Stomach smooth muscle (tissue), 2 donors: Measurements from ENCODE around the gene SMIM1.

Source experiments
- H3K27ac ChIP-seq: one replicate; pipeline ENCODE4 v1.7.0; 2013; ENCODE audit warnings: mild to moderate bottlenecking, low read length, inconsistent platforms
- H3K27me3 ChIP-seq, 2 donors: one replicate each; pipeline ENCODE4 v1.7.0; 2013; ENCODE audit warnings: low read length in 2 of 2; ENCODE audit not compliant: insufficient read depth in 2 of 2, control insufficient read depth in 1 of 2
- H3K36me3 ChIP-seq, 2 donors: one replicate each; pipeline ENCODE4 v1.7.0; 2013; ENCODE audit warnings: low read length in 2 of 2; ENCODE audit not compliant: control insufficient read depth in 2 of 2, insufficient read depth in 2 of 2
- H3K4me1 ChIP-seq: one replicate; pipeline ENCODE4 v1.7.0; 2013; ENCODE audit warnings: low read length; ENCODE audit not compliant: control insufficient read depth, insufficient read depth
- H3K4me3 ChIP-seq, 2 donors: one replicate each; pipeline ENCODE4 v1.7.0; 2013; ENCODE audit warnings: low read length in 2 of 2
- H3K9ac ChIP-seq, 2 donors: one replicate each; pipeline ENCODE4 v1.7.0; 2013; ENCODE audit warnings: low read length in 2 of 2, mild to moderate bottlenecking in 1 of 2
- H3K9me3 ChIP-seq, 2 donors: one replicate each; pipeline ENCODE4 v1.7.0; 2013; ENCODE audit warnings: low read length in 2 of 2; ENCODE audit not compliant: control insufficient read depth in 2 of 2
- donor health status: healthy.
- donor health status: Pancreatic carcinoma.

SMIM1 gene

DNA sequence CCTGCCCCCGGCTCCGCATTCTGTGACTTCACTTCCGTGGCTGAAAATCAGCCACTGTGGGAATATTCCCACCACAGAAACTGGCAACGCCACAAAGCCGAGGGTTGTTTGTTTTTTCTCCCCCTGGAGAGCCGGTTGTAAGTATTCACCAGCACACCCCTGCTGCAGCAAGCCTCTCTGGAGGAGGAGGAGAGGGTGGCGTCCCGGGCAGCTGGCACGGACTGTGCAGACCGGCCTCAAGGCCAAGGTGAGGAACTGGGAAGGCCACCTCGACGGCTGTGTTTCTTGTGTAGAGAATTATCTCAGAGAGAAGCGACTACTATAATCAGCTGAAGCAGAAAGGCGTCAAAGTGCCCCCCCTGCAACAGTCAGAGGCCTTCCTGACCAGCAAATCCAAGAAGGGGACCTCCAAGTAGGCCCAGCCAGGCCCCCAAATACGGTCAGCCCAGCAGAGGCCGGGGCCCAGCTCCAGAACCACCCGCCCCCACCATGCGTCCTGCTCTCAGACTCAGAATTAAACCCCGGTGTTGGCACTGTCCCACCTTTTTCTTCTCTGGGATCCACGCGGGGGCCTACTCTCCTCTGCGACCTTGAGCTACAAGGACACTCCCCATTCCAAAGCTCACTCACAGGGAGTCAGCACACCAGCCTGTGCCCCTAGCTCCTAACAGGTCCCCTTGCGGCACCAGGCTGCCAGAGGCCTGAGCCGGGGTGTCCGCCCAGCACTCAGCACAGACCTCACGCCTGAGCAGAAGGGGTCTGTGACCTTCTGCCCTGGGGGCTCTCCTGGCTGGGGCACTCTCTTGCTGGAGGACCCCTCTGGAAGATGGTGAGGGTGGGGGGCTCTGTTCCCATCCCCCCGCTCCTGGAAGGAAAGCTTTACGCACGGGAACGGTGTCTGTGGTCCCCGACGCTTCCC, 1.2 kb upstream of the SMIM1 start:
- H3K27ac ChIP-seq, result no peak overlapping the region
- no peaks in the 10 kb centered on the region for H3K9me3 ChIP-seq
- no peaks in the 10 kb centered on the region for H3K36me3 ChIP-seq
- no peaks in the 10 kb centered on the region for H3K27me3 ChIP-seq
- peak overlapping the region; percentile 70 to 74 for H3K4me3 ChIP-seq
- H3K4me1 ChIP-seq, result peaks cover 33% of the 10 kb centered on the region
- H3K9ac ChIP-seq, result peak overlapping the region; percentile 58 to 60

DNA sequence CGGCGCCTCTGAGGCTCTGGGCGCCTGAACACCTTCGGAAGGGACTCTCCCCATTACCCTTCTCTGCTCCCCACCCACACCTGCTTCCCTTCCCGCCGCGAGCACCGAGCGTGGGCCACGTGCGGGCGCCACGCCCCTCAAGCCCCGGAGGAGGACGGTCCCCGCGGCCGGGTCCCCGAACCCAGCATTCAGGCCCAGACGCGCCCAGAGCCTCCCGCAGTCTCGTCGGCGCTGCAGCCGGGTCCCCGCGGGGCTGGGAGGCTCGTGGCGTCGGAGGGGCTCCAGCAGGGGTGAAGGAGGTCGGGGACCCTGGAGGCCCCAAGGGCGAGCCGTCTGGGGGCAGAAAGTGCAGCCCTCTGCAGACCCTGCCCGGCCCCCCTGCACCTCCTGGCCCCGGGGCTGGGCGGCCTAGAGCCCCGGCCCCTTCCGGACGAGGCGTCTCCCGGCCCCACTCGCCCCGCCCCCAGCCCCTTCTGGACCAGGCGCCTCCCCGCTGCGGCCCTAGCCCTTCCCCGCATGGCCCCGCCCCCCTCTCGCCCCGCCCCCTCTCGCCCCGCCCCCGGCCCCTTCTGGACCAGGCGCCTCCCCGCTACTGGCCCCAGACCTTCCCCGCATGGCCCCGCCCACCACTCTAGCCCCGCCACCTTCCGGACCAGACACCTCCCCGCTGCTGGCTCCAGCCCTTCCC, 378 bp upstream of the SMIM1 start:
- H3K4me1 ChIP-seq, result peaks cover 33% of the 10 kb centered on the region

DNA sequence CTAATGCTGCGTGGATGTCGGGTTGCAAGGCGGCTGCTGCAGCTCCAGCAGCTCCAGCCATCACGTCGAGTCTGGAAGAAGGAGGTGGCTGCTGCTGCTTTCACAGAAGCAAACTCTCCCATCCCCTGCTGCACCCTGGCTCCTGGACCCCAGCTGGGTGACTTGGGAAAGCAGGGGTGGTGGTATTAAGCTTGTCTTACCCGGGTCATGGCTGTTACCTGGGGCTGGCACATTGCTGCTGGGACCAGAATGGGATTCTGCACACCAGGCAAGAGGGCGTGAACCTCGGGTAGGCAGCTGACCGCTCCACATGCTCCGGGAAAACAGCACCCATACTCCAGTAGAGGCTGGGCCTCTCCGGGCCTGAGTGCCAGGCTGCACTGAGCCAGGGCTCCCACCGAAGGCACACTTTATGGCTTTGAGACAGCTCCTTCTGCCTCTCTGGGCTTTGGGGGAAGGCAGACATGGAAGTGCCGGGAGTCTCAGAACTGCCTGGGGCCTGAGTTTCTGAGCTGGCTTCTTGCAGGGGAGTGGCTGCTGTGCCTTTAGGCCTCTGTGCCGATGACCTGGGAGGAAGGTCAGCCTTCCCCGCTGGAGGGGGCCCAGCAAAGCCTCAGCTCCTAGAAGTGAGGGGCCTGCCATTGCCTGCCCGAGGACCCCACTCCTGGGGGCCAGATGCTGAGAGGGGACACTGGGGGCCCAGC, 1.2 kb downstream of the SMIM1 start:
- peak overlapping the region in 1 of 2 donors; percentile 71 for H3K4me3 ChIP-seq
- H3K36me3 ChIP-seq, result no peaks in the 10 kb centered on the region
- H3K9ac ChIP-seq, result no peak overlapping the region
- H3K27me3 ChIP-seq, result no peaks in the 10 kb centered on the region
- H3K9me3 ChIP-seq, result no peaks in the 10 kb centered on the region
- H3K4me1 ChIP-seq, result peaks cover 33% of the 10 kb centered on the region
- H3K27ac ChIP-seq, result peak overlapping the region; percentile 58

More for the DNA sequence above, 378 bp upstream of the SMIM1 start:
- H3K9me3 ChIP-seq, result no peaks in the 10 kb centered on the region
- no peaks in the 10 kb centered on the region for H3K36me3 ChIP-seq
- H3K4me3 ChIP-seq, result peak overlapping the region; percentile 70 to 74
- no peak overlapping the region for H3K27ac ChIP-seq
- H3K9ac ChIP-seq, result peak overlapping the region; percentile 58 to 60
- no peaks in the 10 kb centered on the region for H3K27me3 ChIP-seq

DNA sequence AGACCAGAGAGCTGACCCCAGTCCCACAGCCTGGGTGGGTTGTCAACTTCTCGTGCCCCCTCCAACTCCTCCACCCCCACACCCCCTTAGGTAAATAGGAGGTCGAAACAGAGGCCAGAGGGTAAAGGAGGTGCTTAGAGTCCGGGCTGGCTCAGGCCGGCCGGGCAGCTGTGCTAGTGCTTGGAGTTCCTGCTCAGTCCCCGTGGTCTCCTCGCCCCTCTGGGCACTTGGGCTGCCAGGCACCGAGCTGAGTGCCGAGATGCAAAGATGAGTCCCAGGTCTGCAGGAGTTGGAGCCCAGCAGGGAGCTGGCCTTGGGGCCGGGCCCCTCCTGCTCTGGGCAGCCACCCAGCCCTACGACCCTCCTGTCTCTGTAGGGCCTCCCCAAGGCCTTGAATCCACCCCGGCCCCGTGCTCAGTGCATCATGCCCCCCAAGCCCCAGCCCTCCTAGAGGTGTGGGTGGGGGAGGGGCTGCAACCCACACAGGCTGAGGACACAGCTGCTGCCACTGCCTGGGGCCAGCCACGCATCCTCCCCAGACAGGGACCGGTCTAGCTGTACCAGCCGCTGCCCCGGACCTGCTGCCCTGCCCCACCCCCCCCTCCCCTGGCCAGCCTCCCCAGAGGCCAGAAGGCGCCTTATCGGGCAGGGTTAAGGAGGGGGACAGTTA, 1.9 kb downstream of the SMIM1 start:
- Histone ChIP-seq H3K9me3 (no peaks in the 10 kb centered on the region), H3K9ac (no peak overlapping the region), H3K27me3 (no peaks in the 10 kb centered on the region), H3K4me1 (peaks cover 33% of the 10 kb centered on the region), H3K4me3 (no peak overlapping the region), H3K36me3 (peaks cover 5 to 6% of the 10 kb centered on the region in 2 donors), H3K27ac (peak overlapping the region; percentile 58)

DNA sequence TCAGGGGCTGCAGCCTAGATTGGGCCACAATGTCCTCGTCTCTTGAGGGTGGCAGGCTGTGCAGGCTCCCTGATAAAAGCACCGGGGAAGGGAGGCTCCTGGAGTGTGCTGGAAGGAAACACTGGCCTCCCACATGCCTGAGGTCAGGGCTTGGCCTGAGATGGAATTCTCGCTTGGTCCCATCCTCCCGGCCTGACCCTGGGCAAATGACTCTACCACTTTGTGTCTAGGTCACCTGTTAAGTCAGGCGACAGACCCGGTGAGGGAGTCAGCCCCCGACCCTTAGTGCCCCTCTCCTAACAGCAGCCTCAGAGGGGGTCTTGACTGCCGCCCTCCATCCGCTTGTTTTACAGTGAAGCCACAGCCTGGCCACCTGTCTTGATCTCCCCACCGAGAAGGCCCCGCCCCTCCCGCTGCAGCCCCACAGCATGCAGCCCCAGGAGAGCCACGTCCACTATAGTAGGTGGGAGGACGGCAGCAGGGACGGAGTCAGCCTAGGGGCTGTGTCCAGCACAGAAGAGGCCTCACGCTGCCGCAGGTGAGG, 2.5 kb downstream of the SMIM1 start:
- no peak overlapping the region for H3K9ac ChIP-seq
- H3K27ac ChIP-seq, result no peak overlapping the region
- peaks cover 33% of the 10 kb centered on the region for H3K4me1 ChIP-seq
- H3K9me3 ChIP-seq, result no peaks in the 10 kb centered on the region
- H3K4me3 ChIP-seq, result no peak overlapping the region
- H3K27me3 ChIP-seq, result no peaks in the 10 kb centered on the region
- H3K36me3 ChIP-seq, result peaks cover 11 to 12% of the 10 kb centered on the region in 2 donors

DNA sequence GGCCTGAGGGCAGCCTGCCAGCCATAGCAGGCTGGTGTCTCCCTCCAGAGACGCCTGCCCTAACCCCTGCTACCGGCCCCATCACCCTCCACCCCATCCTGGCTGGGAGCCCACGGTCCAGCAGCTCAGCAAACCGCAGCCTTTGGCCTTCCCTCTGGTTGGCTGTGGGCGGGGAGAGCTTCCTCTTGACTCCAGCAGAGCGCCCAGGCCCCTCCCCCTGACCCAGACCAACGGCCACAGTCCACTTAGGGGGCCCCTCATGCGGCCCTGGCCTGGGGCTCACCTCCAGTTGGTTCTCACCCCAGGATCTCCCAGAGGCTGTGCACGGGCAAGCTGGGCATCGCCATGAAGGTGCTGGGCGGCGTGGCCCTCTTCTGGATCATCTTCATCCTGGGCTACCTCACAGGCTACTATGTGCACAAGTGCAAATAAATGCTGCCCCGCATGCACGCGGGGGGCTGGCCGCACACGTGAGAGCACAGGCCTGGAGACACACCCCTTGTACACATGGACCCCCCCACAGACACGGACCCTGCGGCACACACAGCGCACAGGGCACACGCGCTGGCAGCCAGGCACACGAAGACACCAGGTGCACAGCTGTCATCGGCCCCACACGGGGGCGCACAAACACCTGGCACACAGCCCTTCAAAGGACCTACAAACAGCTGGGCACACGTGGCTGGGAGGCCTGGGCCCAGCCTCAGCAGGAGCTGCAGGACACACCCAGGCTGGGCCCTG, 3.1 kb downstream of the SMIM1 start:
- Histone ChIP-seq H3K9me3 (no peaks in the 10 kb centered on the region), H3K4me1 (peaks cover 32% of the 10 kb centered on the region), H3K27me3 (no peaks in the 10 kb centered on the region), H3K27ac (no peak overlapping the region), H3K4me3 (no peak overlapping the region), H3K36me3 (peaks cover 16 to 17% of the 10 kb centered on the region in 2 donors), H3K9ac (no peak overlapping the region)

DNA sequence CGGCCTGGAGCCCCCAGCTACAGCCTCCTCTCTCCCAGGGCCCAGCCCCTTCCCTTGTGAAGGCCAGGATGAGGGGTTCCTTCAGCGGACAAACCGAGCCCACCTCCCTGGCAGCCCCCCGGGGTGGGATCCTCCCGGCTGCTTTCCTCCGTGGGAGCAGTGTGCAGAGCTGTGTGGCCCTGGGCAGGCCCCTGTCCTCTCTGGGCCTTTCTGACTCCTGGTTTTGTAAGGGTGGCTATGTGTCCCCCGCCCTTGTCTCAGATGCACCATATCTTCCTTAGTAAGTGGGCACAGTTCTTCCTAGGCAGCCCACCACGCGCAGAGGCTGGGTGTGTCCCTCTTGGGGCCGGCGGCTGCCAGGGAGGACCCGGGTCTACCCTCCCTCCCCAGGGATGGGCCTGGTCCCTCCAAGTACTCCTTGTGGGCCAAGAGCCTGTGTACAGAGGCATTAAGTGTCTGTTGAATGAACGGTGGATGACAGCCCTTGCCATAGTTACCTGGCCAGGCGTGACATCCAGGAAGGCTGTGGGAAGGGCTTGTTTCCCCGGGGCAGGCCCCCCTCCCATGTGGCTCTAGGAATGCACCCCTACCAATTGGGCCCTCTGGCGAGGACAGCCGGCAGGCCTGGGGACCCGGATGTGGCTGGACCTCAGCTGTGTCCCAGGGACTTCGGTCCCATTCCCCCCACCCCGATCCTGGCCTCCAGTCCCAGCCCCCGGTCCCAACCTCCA, 3.8 kb downstream of the SMIM1 start:
- H3K9ac ChIP-seq, result no peak overlapping the region
- H3K27ac ChIP-seq, result no peak overlapping the region

DNA sequence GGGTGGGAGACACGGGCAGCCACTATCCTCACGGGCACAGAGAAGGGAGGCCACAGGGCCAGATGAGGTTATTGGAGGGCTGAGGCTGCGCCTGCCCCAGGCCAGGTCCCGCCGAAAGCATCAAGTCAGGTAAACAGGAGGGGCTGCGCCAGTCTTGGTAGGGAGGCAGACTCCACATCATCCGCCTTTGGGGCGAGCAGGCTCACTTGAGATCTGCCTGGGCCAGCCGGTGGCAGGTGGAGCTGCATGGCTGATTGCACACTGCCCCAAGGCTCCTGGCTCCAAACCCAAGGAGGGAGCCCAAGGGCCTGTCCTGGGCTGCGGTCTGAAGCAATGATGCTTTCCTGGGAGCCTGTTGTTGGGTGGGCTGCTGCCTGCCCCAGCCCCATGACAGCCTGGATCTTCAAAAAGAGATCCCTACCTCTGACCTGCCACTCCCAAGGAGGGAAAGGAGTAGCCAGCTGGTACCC, 4.6 kb downstream of the SMIM1 start:
- Histone ChIP-seq H3K27me3 (no peaks in the 10 kb centered on the region), H3K4me1 (peaks cover 18% of the 10 kb centered on the region), H3K9ac (no peak overlapping the region), H3K9me3 (no peaks in the 10 kb centered on the region), H3K27ac (no peak overlapping the region), H3K4me3 (no peak overlapping the region), H3K36me3 (peaks cover 26 to 30% of the 10 kb centered on the region in 2 donors)

More for the DNA sequence above, 3.8 kb downstream of the SMIM1 start:
- Histone ChIP-seq H3K4me1 (peaks cover 25% of the 10 kb centered on the region), H3K9me3 (no peaks in the 10 kb centered on the region), H3K4me3 (no peak overlapping the region), H3K27me3 (no peaks in the 10 kb centered on the region), H3K36me3 (peaks cover 21 to 23% of the 10 kb centered on the region in 2 donors)
